ENCODE results near the gene MAP4.

GRCh38 chr3:47846880-47847248 lies 169.4 kb downstream of the MAP4 start:
- TF ChIP-seq POLR2A (IDR thresholded peaks at IDR 0.05), result no peak
- TF ChIP-seq CTCF (IDR thresholded peaks at IDR 0.05), result no peak
- no peak for TF ChIP-seq EP300 (IDR thresholded peaks at IDR 0.05)
